ENCODE measurements around the gene CREBZF. TPM values are rescaled to one million over a fixed set of nuclear protein-coding genes. Genes with fewer than 3 reads are reported as not detected.

CREBZF gene
- total and polyA plus RNA-seq, 9 of the 15 experiments (the other 6 are each of a cell fraction or from before 2014, with no cell fraction given) = 7.2 to 70.2 (median 40.5) TPM

DNA sequence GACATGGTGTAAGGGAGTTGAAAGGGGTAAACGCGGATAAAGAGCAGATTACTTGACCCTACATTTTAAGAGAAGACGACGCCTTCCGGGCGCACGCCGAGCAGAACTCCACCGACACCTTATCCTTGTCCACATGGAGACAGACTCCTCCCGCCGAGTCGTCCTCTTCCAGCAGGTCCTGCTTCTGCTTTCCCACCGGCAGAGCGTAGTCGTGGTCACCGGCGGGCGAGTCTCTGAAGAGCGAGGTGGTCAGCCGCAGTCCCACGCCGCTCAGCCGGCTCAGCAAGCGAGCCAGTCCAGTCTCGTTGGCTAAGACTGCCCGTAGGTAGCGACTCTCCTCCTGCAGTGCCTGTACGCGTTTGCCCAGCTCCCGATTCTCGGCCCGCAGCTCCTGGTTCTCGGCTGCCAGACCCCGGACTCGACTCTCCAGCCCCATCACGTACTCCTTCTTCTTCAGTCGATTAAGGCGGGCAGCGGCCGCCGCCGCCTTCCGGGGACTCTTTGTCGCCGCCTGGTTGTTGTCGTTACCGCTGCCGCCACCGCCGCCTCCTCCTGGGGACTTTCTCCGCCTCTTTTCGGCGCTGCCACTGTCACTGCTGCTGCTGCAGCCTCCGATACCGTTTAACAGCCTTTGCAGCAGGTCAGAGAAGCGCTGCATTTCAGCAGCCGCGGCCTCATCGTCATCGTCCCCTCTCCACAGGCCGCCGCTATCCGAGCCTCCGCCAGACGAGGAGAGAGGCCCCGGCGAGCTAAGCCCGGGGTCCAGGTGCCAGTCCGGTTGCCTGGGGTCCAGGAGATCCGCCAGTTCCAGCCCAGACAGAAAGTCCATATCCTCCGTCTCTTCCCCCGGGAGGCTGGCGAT is 945 bp downstream of the CREBZF start (continued):
- TF ChIP-seq SMAD1 (IDR thresholded peaks at IDR 0.05; ENCODE audit: low read depth, low read length, partially characterized antibody) = no peak
- TF ChIP-seq, protein P1, sequence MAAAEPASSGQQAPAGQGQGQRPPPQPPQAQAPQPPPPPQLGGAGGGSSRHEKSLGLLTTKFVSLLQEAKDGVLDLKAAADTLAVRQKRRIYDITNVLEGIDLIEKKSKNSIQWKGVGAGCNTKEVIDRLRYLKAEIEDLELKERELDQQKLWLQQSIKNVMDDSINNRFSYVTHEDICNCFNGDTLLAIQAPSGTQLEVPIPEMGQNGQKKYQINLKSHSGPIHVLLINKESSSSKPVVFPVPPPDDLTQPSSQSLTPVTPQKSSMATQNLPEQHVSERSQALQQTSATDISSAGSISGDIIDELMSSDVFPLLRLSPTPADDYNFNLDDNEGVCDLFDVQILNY (CRISPR knock-in tag; IDR thresholded peaks at IDR 0.05) = no peak
- peak; percentile 78 to 81 for TF ChIP-seq FOXK2 (conservative IDR thresholded peaks at IDR 0.05 in 1 of 2, IDR thresholded peaks at IDR 0.05 in 1 of 2; ENCODE audit: low read depth in 2 of 2)
- no peak for TF ChIP-seq CREBBP (IDR thresholded peaks at IDR 0.05; ENCODE audit: low read depth, low read length)
- no peak for TF ChIP-seq TGIF2 (CRISPR knock-in tag; IDR thresholded peaks at IDR 0.05)
- no peak for TF ChIP-seq RBM14 (IDR thresholded peaks at IDR 0.05; ENCODE audit: borderline replicate concordance, insufficient read depth, low read depth, low read length)
- no peak for TF ChIP-seq RFX1 (IDR thresholded peaks at IDR 0.05)
- TF ChIP-seq CBX5 (IDR thresholded peaks at IDR 0.05; ENCODE audit: borderline replicate concordance, low read depth) = no peak
- TF ChIP-seq ZNF699 (CRISPR knock-in tag; IDR thresholded peaks at IDR 0.05; ENCODE audit: insufficient replicate concordance) = no peak
- no peak for TF ChIP-seq SFPQ (IDR thresholded peaks at IDR 0.05; ENCODE audit: low read depth, low read length)
- TF ChIP-seq PHTF2 (CRISPR knock-in tag; IDR thresholded peaks at IDR 0.05) = no peak
- TF ChIP-seq, protein P2, sequence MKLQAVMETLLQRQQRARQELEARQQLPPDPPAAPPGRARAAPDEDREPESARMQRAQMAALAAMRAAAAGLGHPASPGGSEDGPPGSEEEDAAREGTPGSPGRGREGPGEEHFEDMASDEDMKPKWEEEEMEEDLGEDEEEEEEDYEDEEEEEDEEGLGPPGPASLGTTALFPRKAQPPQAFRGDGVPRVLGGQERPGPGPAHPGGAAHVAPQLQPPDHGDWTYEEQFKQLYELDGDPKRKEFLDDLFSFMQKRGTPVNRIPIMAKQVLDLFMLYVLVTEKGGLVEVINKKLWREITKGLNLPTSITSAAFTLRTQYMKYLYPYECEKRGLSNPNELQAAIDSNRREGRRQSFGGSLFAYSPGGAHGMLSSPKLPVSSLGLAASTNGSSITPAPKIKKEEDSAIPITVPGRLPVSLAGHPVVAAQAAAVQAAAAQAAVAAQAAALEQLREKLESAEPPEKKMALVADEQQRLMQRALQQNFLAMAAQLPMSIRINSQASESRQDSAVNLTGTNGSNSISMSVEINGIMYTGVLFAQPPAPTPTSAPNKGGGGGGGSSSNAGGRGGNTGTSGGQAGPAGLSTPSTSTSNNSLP (IDR thresholded peaks at IDR 0.05; ENCODE audit: borderline replicate concordance, low read depth, low read length) = no peak
- TF ChIP-seq ZNF644 (tag; IDR thresholded peaks at IDR 0.05; ENCODE audit: low read depth) = peak; percentile 0; the same call in 1 of the 2 replicates
- no peak for TF ChIP-seq SRSF9 (IDR thresholded peaks at IDR 0.05; ENCODE audit: borderline replicate concordance, low read depth, low read length)
- no peak for TF ChIP-seq SREBF1 (IDR thresholded peaks at IDR 0.05; ENCODE audit: borderline replicate concordance, low read depth, low read length)
- TF ChIP-seq ELF1 (tag; IDR thresholded peaks at IDR 0.05) = peak; percentile 40; the same call in 1 of the 2 replicates
- TF ChIP-seq MTA2 (IDR thresholded peaks at IDR 0.05; ENCODE audit: low read depth) = no peak
- no peak for TF ChIP-seq ZBTB11 (CRISPR knock-in tag; IDR thresholded peaks at IDR 0.05)

Measured in K562 (cell line).